Measurements from ENCODE around the gene DNLZ.

The DNLZ gene

GRCh38 chr9:136379891-136380290, 16.3 kb upstream of the DNLZ start:
- no peak overlapping the region for H3K4me3 ChIP-seq (ENCODE audit: low read length)
- no peak for DNase-seq (ENCODE audit: low read depth)
- no peak for TF ChIP-seq CTCF (conservative IDR thresholded peaks at IDR 0.05; ENCODE audit: low read depth, low read length)

- TF ChIP-seq CTCF (conservative IDR thresholded peaks at IDR 0.05; ENCODE audit: low read depth, low read length), result no peak
- no peak for DNase-seq (ENCODE audit: low read depth)
- no peak overlapping the region for H3K4me3 ChIP-seq (ENCODE audit: low read length)
Measured at GRCh38 chr9:136379401-136379800, 15.9 kb upstream of the DNLZ start.

- no peak for DNase-seq (ENCODE audit: low read depth)
- H3K4me3 ChIP-seq (ENCODE audit: low read length), result no peak overlapping the region
- TF ChIP-seq CTCF (conservative IDR thresholded peaks at IDR 0.05; ENCODE audit: low read depth, low read length), result no peak
Measured at GRCh38 chr9:136379003-136379287, 15.4 kb upstream of the DNLZ start.

GRCh38 chr9:136378170-136379002, 14.8 kb upstream of the DNLZ start:
- DNase-seq (ENCODE audit: low read depth), result no peak
- H3K4me3 ChIP-seq (ENCODE audit: low read length), result no peak overlapping the region
- no peak for TF ChIP-seq CTCF (conservative IDR thresholded peaks at IDR 0.05; ENCODE audit: low read depth, low read length)

- H3K4me3 ChIP-seq (ENCODE audit: low read length), result no peak overlapping the region
- no peak for TF ChIP-seq CTCF (conservative IDR thresholded peaks at IDR 0.05; ENCODE audit: low read depth, low read length)
- no peak for DNase-seq (ENCODE audit: low read depth)
Measured at GRCh38 chr9:136377341-136378169, 14.0 kb upstream of the DNLZ start.

GRCh38 chr9:136376457-136376856, 12.9 kb upstream of the DNLZ start:
- no peak for DNase-seq (ENCODE audit: low read depth)
- no peak overlapping the region for H3K4me3 ChIP-seq (ENCODE audit: low read length)
- TF ChIP-seq CTCF (conservative IDR thresholded peaks at IDR 0.05; ENCODE audit: low read depth, low read length), result no peak

GRCh38 chr9:136375096-136375495, 11.6 kb upstream of the DNLZ start:
- TF ChIP-seq CTCF (conservative IDR thresholded peaks at IDR 0.05; ENCODE audit: low read depth, low read length), result no peak
- DNase-seq (ENCODE audit: low read depth), result no peak
- H3K4me3 ChIP-seq (ENCODE audit: low read length), result no peak overlapping the region
